SKM-1 treated with dmso at 0.1 percent for 144 hours (cell line): ENCODE measurements around the gene PLXNA2.

Source experiments
- DNase-seq: peaks from one replicate; lab custom pipeline; 2025; ENCODE audit not compliant: unreplicated experiment; lab: John Stamatoyannopoulos, UW

Gene PLXNA2

GRCh38 chr1:208268541-208269337 lies 24.6 kb upstream of the PLXNA2 start:
- no peak for DNase-seq

- DNase-seq: no peak
Observed at GRCh38 chr1:208265525-208265924, 21.3 kb upstream of the PLXNA2 start.

- DNase-seq: no peak
Observed at GRCh38 chr1:208265122-208265469, 20.9 kb upstream of the PLXNA2 start.

GRCh38 chr1:208264469-208265121 lies 20.4 kb upstream of the PLXNA2 start:
- DNase-seq: no peak

GRCh38 chr1:208261874-208262273 lies 17.7 kb upstream of the PLXNA2 start:
- no peak for DNase-seq

- no peak for DNase-seq
Observed at GRCh38 chr1:208258277-208258676, 14.1 kb upstream of the PLXNA2 start.

- DNase-seq: no peak
Observed at GRCh38 chr1:208257351-208257750, 13.2 kb upstream of the PLXNA2 start.

GRCh38 chr1:208256556-208256955 lies 12.4 kb upstream of the PLXNA2 start:
- DNase-seq: no peak

GRCh38 chr1:208256091-208256490 lies 11.9 kb upstream of the PLXNA2 start:
- DNase-seq: no peak

- no peak for DNase-seq
Observed at GRCh38 chr1:208254862-208255261, 10.7 kb upstream of the PLXNA2 start.

- no peak for DNase-seq
Observed at GRCh38 chr1:208254376-208254775, 10.2 kb upstream of the PLXNA2 start.

GRCh38 chr1:208252836-208253576 lies 8.8 kb upstream of the PLXNA2 start:
- no peak for DNase-seq

- no peak for DNase-seq
Observed at GRCh38 chr1:208251911-208252835, 8.0 kb upstream of the PLXNA2 start.

GRCh38 chr1:208251015-208251414 lies 6.8 kb upstream of the PLXNA2 start:
- no peak for DNase-seq

GRCh38 chr1:208250613-208251012 lies 6.4 kb upstream of the PLXNA2 start:
- no peak for DNase-seq

GRCh38 chr1:208248991-208249696 lies 5.0 kb upstream of the PLXNA2 start:
- no peak for DNase-seq

GRCh38 chr1:208248307-208248801 lies 4.2 kb upstream of the PLXNA2 start:
- no peak for DNase-seq

- no peak for DNase-seq
Observed at GRCh38 chr1:208247696-208248095, 3.5 kb upstream of the PLXNA2 start.

- peak; percentile 96 for DNase-seq
Observed at GRCh38 chr1:208245185-208245705, 1.1 kb upstream of the PLXNA2 start.

- no peak for DNase-seq
Observed at GRCh38 chr1:208243527-208243966, 637 bp downstream of the PLXNA2 start.
